Mononuclear cell (primary cell): ENCODE results near the gene STARD5. TPM values are rescaled to one million over a fixed set of nuclear protein-coding genes. Genes with fewer than 3 reads are reported as not detected.

ENCODE experiments used
- H3K27me3 ChIP-seq: 2 replicates; pipeline ENCODE4 v1.6.0; 2011; ENCODE audit warnings: low read length, control low read depth; ENCODE audit not compliant: insufficient read depth
- H3K4me1 ChIP-seq: 2 replicates; pipeline ENCODE4 v1.5.1; 2011; ENCODE audit warnings: mild to moderate bottlenecking, low read length, control low read depth; ENCODE audit not compliant: insufficient read depth
- H3K4me3 ChIP-seq: 2 replicates; pipeline ENCODE4 v1.5.1; 2011; ENCODE audit warnings: mild to moderate bottlenecking, low read length, moderate library complexity
- H3K9me3 ChIP-seq: 2 replicates; pipeline ENCODE4 v1.5.1; 2011; ENCODE audit warnings: low read depth, mild to moderate bottlenecking, control low read depth, low read length
- total RNA-seq: library from RNA; depleted of rRNA; stranded (reverse); fragments of >200 nt; gene quantifications from one replicate; pipeline ENCODE4 v1.2.3, GENCODE V29; 2012

The STARD5 gene
- total RNA-seq, 1 donor, result 14.1 TPM

DNA sequence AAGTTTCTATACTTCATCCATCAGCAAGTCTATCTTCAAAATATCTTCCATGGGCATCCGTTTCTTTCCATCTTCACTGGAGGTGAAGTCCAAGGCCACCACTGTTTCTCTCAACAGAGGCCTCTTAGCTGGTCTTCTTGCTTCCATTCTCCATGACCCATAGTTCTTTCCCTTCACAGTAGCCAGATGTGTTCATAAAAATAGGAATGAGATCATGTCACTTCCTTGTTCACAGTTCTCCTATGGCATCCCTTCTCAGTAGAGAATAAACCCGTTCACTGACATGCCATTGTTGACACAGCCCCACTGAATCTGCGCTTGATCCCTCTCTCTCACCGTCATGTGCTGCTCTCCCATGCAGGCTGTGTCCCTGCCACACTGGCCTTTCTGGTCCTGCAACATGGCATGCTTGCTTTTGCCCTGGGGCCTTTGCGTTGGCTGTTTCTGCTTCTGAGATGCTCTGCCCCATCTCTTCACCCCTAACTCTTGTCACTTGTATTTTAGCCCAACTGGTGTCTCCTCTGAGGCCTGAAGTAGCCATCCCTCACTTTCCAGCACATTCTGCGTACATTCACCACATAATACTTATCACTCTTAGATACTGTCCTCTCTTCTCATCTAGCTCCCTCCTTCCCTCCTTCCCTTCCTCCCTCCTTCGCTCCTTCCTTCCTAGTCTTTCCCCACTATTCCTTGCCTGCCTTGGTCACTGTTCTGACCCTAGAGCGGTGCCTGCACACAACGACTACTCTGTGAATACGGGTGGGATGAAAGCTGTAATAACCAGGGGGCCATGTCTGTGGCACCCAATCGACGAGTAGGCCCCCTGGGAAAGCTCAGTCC is 42.0 kb downstream of the STARD5 start:
- peaks cover 32% of the 10 kb centered on the region for H3K4me1 ChIP-seq
- H3K27me3 ChIP-seq, result no peaks in the 10 kb centered on the region
- no peak overlapping the region for H3K4me3 ChIP-seq
- peaks cover 4% of the 10 kb centered on the region for H3K9me3 ChIP-seq

GRCh38 chr15:81281456-81281735 is 42.5 kb downstream of the STARD5 start:
- Histone ChIP-seq H3K4me3 (no peak overlapping the region), H3K27me3 (no peaks in the 10 kb centered on the region), H3K9me3 (peaks cover 7% of the 10 kb centered on the region), H3K4me1 (peaks cover 26% of the 10 kb centered on the region)

GRCh38 chr15:81280696-81281455 is 43.1 kb downstream of the STARD5 start:
- Histone ChIP-seq H3K4me3 (no peak overlapping the region), H3K9me3 (peaks cover 7% of the 10 kb centered on the region), H3K27me3 (no peaks in the 10 kb centered on the region), H3K4me1 (peaks cover 21% of the 10 kb centered on the region)

GRCh38 chr15:81279621-81280485 is 44.1 kb downstream of the STARD5 start:
- no peak overlapping the region for H3K4me3 ChIP-seq
- H3K27me3 ChIP-seq, result no peaks in the 10 kb centered on the region
- H3K4me1 ChIP-seq, result peaks cover 11% of the 10 kb centered on the region
- H3K9me3 ChIP-seq, result peaks cover 7% of the 10 kb centered on the region

- no peaks in the 10 kb centered on the region for H3K4me1 ChIP-seq
- H3K4me3 ChIP-seq, result no peak overlapping the region
- no peaks in the 10 kb centered on the region for H3K27me3 ChIP-seq
- peaks cover 7% of the 10 kb centered on the region for H3K9me3 ChIP-seq
Observed at GRCh38 chr15:81278306-81279029, 45.5 kb downstream of the STARD5 start.

- Histone ChIP-seq H3K27me3 (no peaks in the 10 kb centered on the region), H3K4me3 (no peak overlapping the region), H3K4me1 (no peaks in the 10 kb centered on the region), H3K9me3 (peaks cover 7% of the 10 kb centered on the region)
Observed at GRCh38 chr15:81277851-81278250, 46.1 kb downstream of the STARD5 start.

DNA sequence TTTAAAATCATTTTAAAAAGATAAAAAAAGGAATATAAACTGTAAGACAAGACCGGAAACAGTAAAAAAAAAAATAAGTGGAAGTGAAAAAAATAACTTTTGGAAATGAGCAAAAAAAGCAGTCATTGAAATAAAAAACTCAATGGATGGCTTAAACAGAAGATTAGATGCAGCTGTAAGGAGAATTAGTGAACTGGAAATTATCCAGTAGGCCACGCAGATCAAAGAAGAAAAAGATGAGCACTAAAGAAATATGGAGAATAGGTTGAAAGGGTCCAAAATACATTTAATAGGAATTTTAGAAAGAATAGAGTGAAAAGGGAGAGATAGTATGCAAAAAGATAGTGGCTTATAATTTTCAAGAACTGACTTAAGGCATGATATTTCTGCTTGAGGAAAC is 47.0 kb downstream of the STARD5 start:
- no peaks in the 10 kb centered on the region for H3K4me1 ChIP-seq
- peaks cover 7% of the 10 kb centered on the region for H3K9me3 ChIP-seq
- no peak overlapping the region for H3K4me3 ChIP-seq
- no peaks in the 10 kb centered on the region for H3K27me3 ChIP-seq

DNA sequence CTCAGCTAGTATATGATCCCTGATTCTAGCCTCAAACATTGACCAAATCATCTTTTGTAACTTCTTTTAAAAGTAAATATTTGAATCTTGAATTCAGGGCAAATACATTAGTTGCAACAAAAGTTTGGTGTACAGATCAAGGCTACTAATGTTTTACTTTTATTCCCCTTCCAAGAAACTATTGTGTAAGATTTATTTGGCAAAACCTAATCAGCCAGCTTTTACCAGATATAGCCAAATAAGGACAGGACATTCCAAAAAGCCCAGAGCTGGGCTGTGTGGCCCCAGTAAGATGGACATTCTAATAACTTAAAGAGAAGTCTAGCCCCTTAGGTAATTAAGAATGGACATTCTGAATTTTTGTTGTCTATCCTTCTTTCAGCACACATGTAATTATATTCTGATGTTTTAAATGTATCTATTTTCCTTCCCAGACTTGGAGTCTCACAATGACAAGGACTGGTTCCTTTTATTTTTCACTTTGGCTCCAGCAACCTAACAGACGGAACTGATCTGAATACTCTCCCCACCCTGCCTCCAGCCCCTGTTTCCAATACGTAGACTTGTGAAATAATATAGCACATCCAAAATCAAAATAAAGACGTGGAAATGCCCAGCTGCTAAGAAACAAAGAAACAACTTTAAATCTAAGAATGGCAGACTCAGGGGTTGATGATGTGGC is 48.1 kb downstream of the STARD5 start:
- no peaks in the 10 kb centered on the region for H3K4me1 ChIP-seq
- H3K9me3 ChIP-seq, result peaks cover 7% of the 10 kb centered on the region
- H3K27me3 ChIP-seq, result no peaks in the 10 kb centered on the region
- no peak overlapping the region for H3K4me3 ChIP-seq

- peaks cover 7% of the 10 kb centered on the region for H3K9me3 ChIP-seq
- no peak overlapping the region for H3K4me3 ChIP-seq
- no peaks in the 10 kb centered on the region for H3K4me1 ChIP-seq
- H3K27me3 ChIP-seq, result no peaks in the 10 kb centered on the region
Observed at GRCh38 chr15:81274931-81275707, 48.8 kb downstream of the STARD5 start.

GRCh38 chr15:81274255-81274654 is 49.7 kb downstream of the STARD5 start:
- Histone ChIP-seq H3K4me3 (no peak overlapping the region), H3K27me3 (no peaks in the 10 kb centered on the region), H3K9me3 (peaks cover 7% of the 10 kb centered on the region), H3K4me1 (peaks cover 4% of the 10 kb centered on the region)

GRCh38 chr15:81273855-81274254 is 50.1 kb downstream of the STARD5 start:
- Histone ChIP-seq H3K4me3 (no peak overlapping the region), H3K4me1 (peaks cover 8% of the 10 kb centered on the region), H3K9me3 (peaks cover 7% of the 10 kb centered on the region), H3K27me3 (no peaks in the 10 kb centered on the region)

DNA sequence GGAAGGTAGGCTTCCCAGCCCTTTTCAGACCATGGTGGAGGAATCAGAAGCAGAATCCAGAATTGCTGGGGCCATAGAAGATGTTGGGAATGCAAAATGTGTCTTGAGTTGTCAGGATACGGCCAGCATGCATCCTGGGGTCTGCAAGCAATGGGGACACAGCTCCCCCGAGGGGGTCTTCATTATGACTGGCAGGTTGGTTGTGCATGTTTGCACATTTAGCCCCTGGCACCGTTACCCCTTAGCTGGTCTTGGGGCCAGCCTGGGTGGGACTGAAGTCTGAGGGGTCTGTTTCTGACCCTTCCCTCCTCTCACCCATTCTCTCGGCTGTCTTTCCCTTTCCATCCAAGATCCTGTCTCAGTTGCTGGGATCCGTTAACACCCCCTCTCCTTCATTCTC is 50.7 kb downstream of the STARD5 start:
- H3K9me3 ChIP-seq, result peaks cover 7% of the 10 kb centered on the region
- no peak overlapping the region for H3K4me3 ChIP-seq
- H3K27me3 ChIP-seq, result no peaks in the 10 kb centered on the region
- peaks cover 9% of the 10 kb centered on the region for H3K4me1 ChIP-seq

DNA sequence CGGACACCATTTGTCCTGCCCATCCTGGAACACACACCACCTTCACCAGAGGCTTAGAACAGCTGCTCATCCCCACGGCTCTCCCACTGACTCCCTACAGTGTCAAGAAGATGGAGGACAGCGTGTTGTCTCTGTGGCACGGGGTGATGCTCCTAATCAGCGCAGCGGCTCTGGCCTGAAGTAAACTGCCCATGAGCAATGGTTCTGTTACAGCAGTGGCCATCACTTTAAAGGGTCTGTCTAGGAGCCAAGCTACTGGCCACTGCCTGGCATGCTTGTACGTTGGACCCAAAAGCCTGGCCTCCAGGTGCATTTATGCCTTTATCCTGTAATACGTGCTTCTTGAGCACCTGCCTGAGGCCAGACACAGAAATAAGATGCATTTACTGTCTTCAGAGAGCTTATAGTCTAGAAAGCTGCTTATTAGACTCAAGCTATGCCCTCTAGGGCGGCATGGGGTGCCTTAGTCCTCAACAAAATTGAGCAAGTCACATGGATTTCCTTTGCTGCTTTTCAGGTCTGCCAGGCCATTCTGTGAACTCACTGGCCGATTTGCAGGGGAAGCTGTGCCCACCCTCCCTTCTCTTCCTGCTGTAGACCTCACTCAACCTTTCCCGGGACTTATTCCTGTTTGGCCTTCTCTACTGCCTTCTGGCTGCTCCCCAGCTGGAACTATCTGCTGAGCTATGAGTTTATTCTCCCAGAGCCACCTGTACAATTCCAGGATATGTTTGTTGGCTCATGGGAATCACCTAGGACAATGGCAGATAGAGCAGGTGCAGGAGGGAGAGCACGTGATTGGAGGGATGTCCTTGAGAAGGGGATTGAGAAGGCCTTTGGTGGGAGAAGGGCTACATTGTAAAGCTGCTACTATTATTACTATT is 51.9 kb downstream of the STARD5 start:
- H3K27me3 ChIP-seq, result no peaks in the 10 kb centered on the region
- peaks cover 4% of the 10 kb centered on the region for H3K9me3 ChIP-seq
- peaks cover 9% of the 10 kb centered on the region for H3K4me1 ChIP-seq
- H3K4me3 ChIP-seq, result no peak overlapping the region
